DMS 273 treated with DMSO at 0.1 percent for 48 hours (cell line): Measurements from ENCODE around the gene WNT10A.
"Not testable (repeated sequence)": the region's sequence is repeated elsewhere in the genome, so short reads cannot be mapped to it uniquely, and the experiment has no call there.

Experiments
- DNase-seq: peaks from one replicate; lab custom pipeline; 2025; lab: John Stamatoyannopoulos, UW

Gene WNT10A

GRCh38 chr2:218931751-218932150 is 51.1 kb downstream of the WNT10A start:
- DNase-seq = not testable (repeated sequence)
